HFF-Myc (cell line): ENCODE measurements around the gene GAREM1.

ENCODE experiments used
- DNase-seq: peaks from one replicate; pipeline ENCODE4 v3.0.0-alpha.2; 2011; ENCODE audit warnings: low read depth; ENCODE audit errors: extremely low read depth
- H3K4me3 ChIP-seq: replicated peaks from 2 replicates; pipeline ENCODE4 v1.5.1; 2011; ENCODE audit warnings: low read depth, mild to moderate bottlenecking, control low read depth, low read length
- TF ChIP-seq, protein P1 (sequence below): IDR thresholded peaks from 2 replicates; pipeline ENCODE4 v1.5.1; 2012; ENCODE audit warnings: mild to moderate bottlenecking, low read depth, low read length, control low read depth; ENCODE audit errors: missing control alignments

The GAREM1 gene

GRCh38 chr18:32276906-32277305, 193.8 kb downstream of the GAREM1 start:
- no peak for DNase-seq
- no peak overlapping the region for H3K4me3 ChIP-seq
- TF ChIP-seq, protein P1, sequence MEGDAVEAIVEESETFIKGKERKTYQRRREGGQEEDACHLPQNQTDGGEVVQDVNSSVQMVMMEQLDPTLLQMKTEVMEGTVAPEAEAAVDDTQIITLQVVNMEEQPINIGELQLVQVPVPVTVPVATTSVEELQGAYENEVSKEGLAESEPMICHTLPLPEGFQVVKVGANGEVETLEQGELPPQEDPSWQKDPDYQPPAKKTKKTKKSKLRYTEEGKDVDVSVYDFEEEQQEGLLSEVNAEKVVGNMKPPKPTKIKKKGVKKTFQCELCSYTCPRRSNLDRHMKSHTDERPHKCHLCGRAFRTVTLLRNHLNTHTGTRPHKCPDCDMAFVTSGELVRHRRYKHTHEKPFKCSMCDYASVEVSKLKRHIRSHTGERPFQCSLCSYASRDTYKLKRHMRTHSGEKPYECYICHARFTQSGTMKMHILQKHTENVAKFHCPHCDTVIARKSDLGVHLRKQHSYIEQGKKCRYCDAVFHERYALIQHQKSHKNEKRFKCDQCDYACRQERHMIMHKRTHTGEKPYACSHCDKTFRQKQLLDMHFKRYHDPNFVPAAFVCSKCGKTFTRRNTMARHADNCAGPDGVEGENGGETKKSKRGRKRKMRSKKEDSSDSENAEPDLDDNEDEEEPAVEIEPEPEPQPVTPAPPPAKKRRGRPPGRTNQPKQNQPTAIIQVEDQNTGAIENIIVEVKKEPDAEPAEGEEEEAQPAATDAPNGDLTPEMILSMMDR = no peak

- no peak overlapping the region for H3K4me3 ChIP-seq
- DNase-seq = no peak
- TF ChIP-seq, protein P1 = no peak
These were observed 194.4 kb downstream of the GAREM1 start for GRCh38 chr18:32276256-32276655.

DNA sequence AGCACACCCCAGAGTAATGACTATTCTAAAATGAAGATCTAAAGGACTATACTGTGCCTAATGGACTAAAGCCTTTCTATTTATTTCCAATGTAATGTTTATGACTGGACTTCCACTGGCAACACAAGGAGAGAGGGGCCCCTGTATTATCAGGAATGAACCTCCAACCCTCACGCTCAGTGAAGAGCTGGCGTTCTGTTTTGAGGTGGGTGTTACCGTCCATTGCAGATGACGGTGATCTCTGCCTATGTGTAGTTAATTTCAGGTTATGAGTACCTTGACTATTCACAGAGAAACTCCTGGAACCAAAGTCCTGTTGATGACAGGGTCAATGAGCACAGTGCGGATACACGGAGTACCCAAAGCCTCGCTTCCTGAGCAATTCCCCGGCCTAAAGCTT, 195.5 kb downstream of the GAREM1 start:
- no peak overlapping the region for H3K4me3 ChIP-seq
- DNase-seq = no peak
- TF ChIP-seq, protein P1 = no peak

GRCh38 chr18:32274307-32274706, 196.4 kb downstream of the GAREM1 start:
- H3K4me3 ChIP-seq = no peak overlapping the region
- DNase-seq = no peak
- TF ChIP-seq, protein P1 = no peak

DNA sequence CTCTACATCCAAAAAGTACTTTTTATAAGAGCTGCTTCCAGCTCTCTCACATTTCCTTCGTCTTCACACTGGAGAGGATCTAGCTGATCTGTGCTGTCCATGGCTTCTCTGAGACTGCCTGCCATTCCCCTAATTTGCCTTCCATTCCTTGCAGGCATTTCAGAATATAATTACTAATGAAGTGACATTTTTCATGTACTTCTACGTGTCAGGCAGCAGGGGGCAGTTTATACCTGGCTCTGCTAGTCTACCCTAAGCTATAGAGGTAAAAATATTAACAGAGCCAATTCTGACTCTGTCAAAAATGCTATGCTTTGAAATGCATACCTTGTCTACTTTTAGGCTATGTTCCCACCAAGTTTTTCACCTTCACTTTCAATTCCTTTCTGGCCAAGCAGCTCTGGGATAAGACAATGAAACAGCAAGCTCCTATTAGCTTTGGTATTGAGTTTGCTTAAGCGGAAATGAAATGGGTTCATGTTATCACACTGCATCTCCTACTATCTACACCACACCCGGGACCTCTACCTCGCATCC, 198.9 kb downstream of the GAREM1 start:
- H3K4me3 ChIP-seq = no peak overlapping the region
- peak; percentile 6 for DNase-seq
- TF ChIP-seq, protein P1 = peak; percentile 66

DNA sequence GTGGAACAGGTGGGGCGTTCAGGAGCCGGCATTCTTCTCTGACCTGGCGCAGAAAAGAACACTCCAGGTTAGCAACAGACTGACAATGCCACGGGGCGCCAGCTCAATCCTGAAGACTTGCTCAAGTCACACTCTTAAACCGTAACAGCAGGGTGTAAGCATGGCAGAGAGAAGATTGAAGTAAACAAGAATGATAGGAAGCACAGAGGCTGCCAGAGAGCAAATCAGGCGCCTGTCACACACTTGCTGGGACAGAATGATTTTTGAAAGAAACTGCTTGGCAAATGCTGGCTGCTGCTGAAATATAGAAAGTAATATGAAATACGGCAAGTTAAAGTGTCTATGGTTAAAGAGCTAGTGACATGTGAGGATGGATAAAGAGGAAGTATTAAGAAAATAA, 200.3 kb downstream of the GAREM1 start:
- no peak for DNase-seq
- H3K4me3 ChIP-seq = no peak overlapping the region
- TF ChIP-seq, protein P1 = no peak

DNA sequence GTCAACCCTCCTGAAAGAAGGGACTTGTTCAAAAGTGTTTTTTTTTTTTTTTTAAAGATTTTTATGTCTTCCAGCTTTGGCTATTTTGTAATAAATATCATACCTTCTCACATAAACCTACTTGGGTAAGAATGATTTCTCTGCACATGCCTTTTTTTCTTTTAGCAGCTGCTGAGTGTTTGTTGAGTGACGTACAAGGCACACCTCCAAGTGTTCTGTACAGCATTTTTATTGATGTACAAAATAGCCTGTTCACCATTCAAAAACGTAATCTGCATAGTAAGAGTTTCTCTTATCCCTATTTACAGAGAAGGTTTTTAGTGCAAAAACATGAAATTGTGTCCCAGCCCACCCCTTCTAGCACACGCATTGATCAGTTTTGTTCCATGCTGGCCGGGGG, 203.2 kb downstream of the GAREM1 start:
- no peak for DNase-seq
- H3K4me3 ChIP-seq = no peak overlapping the region
- TF ChIP-seq, protein P1 = no peak
